OCI-LY1 (cell line): ENCODE measurements around the gene PDZRN3.

Experiments used
- H2AFZ ChIP-seq: fragments of 200-600 bp; sonication (generic), shearing (Covaris generic); 2 replicates; pipeline ENCODE4 v1.6.0; 2014; ENCODE audit warnings: antibody characterized with exemption, mild to moderate bottlenecking, low read length
- H3F3A ChIP-seq: fragments of 200-600 bp; sonication (generic), shearing (Covaris generic); 2 replicates; pipeline ENCODE4 v1.6.0; 2014; ENCODE audit warnings: mild to moderate bottlenecking, antibody characterized with exemption, low read length, moderate library complexity; ENCODE audit not compliant: insufficient read depth
- H3K27ac ChIP-seq: fragments of 200-600 bp; sonication (generic); 2 replicates; pipeline ENCODE4 v1.5.1; 2014; ENCODE audit warnings: low read length, mixed run types, mild to moderate bottlenecking, low read depth; ENCODE audit not compliant: poor library complexity, severe bottlenecking
- H3K27me3 ChIP-seq: fragments of 200-600 bp; sonication (generic); 2 replicates; pipeline ENCODE4 v1.6.0; 2014; ENCODE audit warnings: antibody characterized with exemption, mild to moderate bottlenecking, low read length, moderate library complexity; ENCODE audit not compliant: insufficient read depth
- H3K36me3 ChIP-seq: fragments of 200-600 bp; sonication (generic); 2 replicates; pipeline ENCODE4 v1.6.1; 2014; ENCODE audit warnings: mild to moderate bottlenecking, antibody characterized with exemption, low read length, moderate library complexity, mixed read lengths; ENCODE audit not compliant: insufficient read depth
- H3K4me1 ChIP-seq: fragments of 200-600 bp; sonication (generic); 2 replicates; pipeline ENCODE4 v1.5.1; 2014; ENCODE audit warnings: mild to moderate bottlenecking, low read length, moderate library complexity; ENCODE audit not compliant: insufficient read depth, severe bottlenecking
- H3K4me2 ChIP-seq: fragments of 200-600 bp; sonication (generic), shearing (Covaris generic); 2 replicates; pipeline ENCODE4 v1.6.1; 2014; ENCODE audit warnings: low read length
- H3K4me3 ChIP-seq: fragments of 200-600 bp; sonication (generic); 2 replicates; pipeline ENCODE4 v1.5.1; 2014; ENCODE audit warnings: low read length, low read depth, mild to moderate bottlenecking, mixed read lengths; ENCODE audit not compliant: poor library complexity, severe bottlenecking
- H3K79me2 ChIP-seq: fragments of 200-600 bp; shearing (Covaris generic); 2 replicates; pipeline ENCODE4 v1.6.1; 2016; ENCODE audit warnings: mixed run types, low read length, mixed read lengths; ENCODE audit not compliant: insufficient read depth
- H3K9ac ChIP-seq: fragments of 200-600 bp; sonication (generic), shearing (Covaris generic); 2 replicates; pipeline ENCODE4 v1.6.1; 2014; ENCODE audit warnings: mild to moderate bottlenecking, low read length, mixed read lengths
- H3K9me2 ChIP-seq: fragments of 200-600 bp; sonication (generic), shearing (Covaris generic); 2 replicates; pipeline ENCODE4 v1.6.1; 2014; ENCODE audit warnings: low read depth, mild to moderate bottlenecking, low read length, mixed read lengths
- H3K9me3 ChIP-seq: fragments of 200-600 bp; shearing (Covaris generic); 2 replicates; pipeline ENCODE4 v1.6.1; 2014; ENCODE audit warnings: low read length, mixed read lengths
- H4K20me1 ChIP-seq: fragments of 200-600 bp; sonication (generic), shearing (Covaris generic); 2 replicates; pipeline ENCODE4 v1.6.0; 2016; ENCODE audit warnings: mild to moderate bottlenecking, low read length; ENCODE audit not compliant: insufficient read depth
- CTCF ChIP-seq: fragments of 200-600 bp; sonication (generic), shearing (Covaris generic); IDR thresholded peaks from 2 replicates; pipeline ENCODE4 v1.5.1; 2017; ENCODE audit warnings: mild to moderate bottlenecking, antibody characterized with exemption, low read length, moderate library complexity, mixed read lengths
- EZH2 ChIP-seq: fragments of 200-600 bp; sonication (generic), shearing (Covaris generic); IDR thresholded peaks from 2 replicates; pipeline ENCODE4 v1.8.0; 2017; ENCODE audit warnings: borderline replicate concordance, mixed run types, mild to moderate bottlenecking, antibody characterized with exemption, low read length, moderate library complexity, mixed read lengths

Gene PDZRN3

DNA sequence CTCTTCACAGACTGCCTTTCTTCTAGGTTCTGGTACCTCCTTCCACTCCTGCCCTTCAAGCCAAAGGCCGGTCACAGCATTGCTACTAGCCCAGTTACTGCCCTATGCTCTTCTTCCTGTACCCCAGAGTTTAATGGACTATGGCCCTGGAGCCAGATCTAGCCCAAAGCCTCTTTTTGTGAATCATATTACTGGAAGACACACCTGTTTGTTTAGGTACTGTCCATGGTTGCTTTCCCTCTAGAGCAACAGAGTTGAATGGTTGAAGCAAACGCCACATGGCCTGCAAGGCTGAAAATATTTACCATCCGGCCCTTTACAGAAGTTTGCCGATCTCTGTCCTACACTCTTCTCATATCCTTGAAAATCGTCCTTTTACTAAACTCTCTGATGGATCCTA is 47.0 kb downstream of the PDZRN3 start:
- Histone ChIP-seq H3K79me2 (no peaks in the 10 kb centered on the region), H3K4me2 (no peak overlapping the region), H3K4me3 (no peak overlapping the region), H3K36me3 (no peaks in the 10 kb centered on the region), H3K9me2 (no peaks in the 10 kb centered on the region), H3K9ac (no peak overlapping the region), H3K27ac (no peak overlapping the region), H3K27me3 (peaks cover 9% of the 10 kb centered on the region; the same call in 1 of the 2 replicates), H2AFZ (no peak overlapping the region), H3K4me1 (no peaks in the 10 kb centered on the region), H3F3A (no peaks in the 10 kb centered on the region), H4K20me1 (no peaks in the 10 kb centered on the region), H3K9me3 (no peaks in the 10 kb centered on the region)
- TF ChIP-seq CTCF (no peak), EZH2 (no peak)

DNA sequence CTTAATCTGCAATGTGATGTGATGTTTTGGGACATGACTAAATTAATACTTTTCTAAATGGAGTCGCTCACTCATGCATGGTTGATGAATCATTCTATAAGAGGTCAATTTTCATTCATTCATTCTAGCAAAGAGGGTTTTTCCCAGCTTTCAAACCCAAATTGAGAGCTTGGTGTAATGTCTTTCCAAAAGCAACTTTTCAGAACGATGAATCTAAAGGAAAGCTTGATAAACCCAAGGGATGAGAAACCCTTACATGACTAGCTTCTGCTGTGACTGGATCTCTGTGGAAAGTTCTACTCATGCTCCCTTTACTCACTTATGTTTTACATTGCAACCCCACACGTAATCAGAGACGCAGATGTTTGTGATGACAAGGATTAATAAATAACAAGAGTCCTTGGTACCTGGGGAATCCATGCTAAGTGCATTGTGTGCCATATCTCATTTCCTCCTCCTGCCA is 47.7 kb downstream of the PDZRN3 start:
- Histone ChIP-seq H3K9me3 (no peaks in the 10 kb centered on the region), H3K36me3 (no peaks in the 10 kb centered on the region), H3K4me2 (no peak overlapping the region), H3K79me2 (no peaks in the 10 kb centered on the region), H3K9ac (no peak overlapping the region), H2AFZ (no peak overlapping the region), H3K27me3 (peaks cover 9% of the 10 kb centered on the region; the same call in 1 of the 2 replicates), H3F3A (no peaks in the 10 kb centered on the region), H3K4me3 (no peak overlapping the region), H4K20me1 (no peaks in the 10 kb centered on the region), H3K4me1 (no peaks in the 10 kb centered on the region), H3K9me2 (no peaks in the 10 kb centered on the region), H3K27ac (no peak overlapping the region)
- TF ChIP-seq CTCF (no peak), EZH2 (no peak)

- H3K27ac ChIP-seq = no peak overlapping the region
- no peaks in the 10 kb centered on the region for H3F3A ChIP-seq
- H3K36me3 ChIP-seq = no peaks in the 10 kb centered on the region
- H3K4me2 ChIP-seq = no peak overlapping the region
- H4K20me1 ChIP-seq = no peaks in the 10 kb centered on the region
- H3K9me2 ChIP-seq = no peaks in the 10 kb centered on the region
- H3K9me3 ChIP-seq = no peaks in the 10 kb centered on the region
- H2AFZ ChIP-seq = no peak overlapping the region
- no peaks in the 10 kb centered on the region for H3K79me2 ChIP-seq
- no peak overlapping the region for H3K9ac ChIP-seq
- H3K4me1 ChIP-seq = no peaks in the 10 kb centered on the region
- TF ChIP-seq EZH2 (no peak), CTCF (no peak)
- H3K27me3 ChIP-seq = peaks cover 9% of the 10 kb centered on the region; the same call in 1 of the 2 replicates
- no peak overlapping the region for H3K4me3 ChIP-seq
Observed at GRCh38 chr3:73575953-73576352, 48.8 kb downstream of the PDZRN3 start.
